GM19238 (cell line): ENCODE results near the gene CTNS.

Experiments used
- DNase-seq: peaks from one replicate; pipeline ENCODE4 v3.0.0; 2011; ENCODE audit warnings: low spot score; ENCODE audit not compliant: insufficient read length

Gene CTNS

GRCh38 chr17:3636154-3636907 is at the start of gene CTNS, which contains the start of gene SHPK:
Gene CTNS, plus strand, starts transcription at chr17:3636760. Its CDS starts 3,447 bp downstream, at chr17:3640207.
Gene SHPK, minus strand, starts transcription at chr17:3636250. Its CDS starts 31 bp downstream, at chr17:3636219.
- DNase-seq = peak; percentile 99

DNA sequence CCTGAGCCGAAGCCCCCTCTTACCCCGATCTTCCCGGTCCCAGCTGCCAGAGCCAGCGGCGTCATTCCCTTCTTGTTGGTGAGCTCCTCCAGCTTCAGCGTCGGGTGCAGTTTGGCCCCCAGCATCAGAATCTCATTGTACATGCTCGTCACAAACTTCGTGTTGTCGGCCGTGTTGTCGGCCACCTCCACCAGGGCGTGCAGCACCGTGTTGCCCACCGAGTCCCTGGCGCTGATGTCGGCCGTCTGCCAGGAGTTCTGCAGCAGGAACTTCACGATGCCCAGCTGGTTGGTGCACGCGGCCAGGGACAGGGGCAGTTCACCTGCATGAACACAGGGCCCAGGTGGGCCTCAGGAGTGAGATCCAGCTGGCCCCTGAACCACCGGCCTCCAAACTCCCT is 46.8 kb upstream of the CTNS start:
- no peak for DNase-seq

DNA sequence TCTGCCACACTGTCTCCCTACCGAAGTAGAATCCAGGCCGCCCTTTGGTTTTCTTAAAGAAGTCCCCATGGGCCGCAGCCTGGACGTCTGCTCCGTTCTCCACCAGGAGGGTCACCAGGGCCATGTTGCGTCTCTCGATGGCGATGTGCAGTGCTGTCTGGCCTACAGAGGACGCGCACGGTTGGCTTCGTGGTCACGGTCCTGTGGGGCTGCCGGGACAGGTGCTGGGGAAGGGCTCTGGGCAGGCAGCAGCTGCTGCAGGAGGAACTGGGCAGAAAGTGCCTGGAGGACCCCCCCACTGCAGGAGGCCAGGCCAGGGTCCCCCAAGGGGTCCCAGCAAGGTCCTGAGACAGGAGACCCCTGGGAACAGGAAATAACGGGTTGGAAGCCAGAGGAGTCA is 46.3 kb upstream of the CTNS start:
- no peak for DNase-seq

DNA sequence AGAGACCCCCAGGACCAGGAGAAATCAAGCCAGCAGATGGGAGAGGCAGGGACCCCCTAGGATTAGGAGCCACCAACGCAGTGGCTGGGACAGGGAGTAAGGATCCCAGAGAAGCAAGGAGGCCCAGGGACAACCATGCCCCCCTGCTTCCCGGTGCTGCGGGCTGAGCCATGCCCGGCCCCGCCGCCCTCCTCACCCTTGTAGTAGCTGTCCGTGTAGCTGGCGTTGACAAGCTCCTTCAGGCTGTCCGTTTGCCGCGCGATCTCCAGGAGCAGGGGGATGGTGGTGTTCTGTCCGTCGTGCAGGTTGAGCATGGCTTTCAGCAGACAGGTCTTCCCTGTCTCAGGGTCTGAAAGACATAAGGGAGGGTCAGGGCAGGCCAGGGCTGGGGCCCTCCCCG is 45.8 kb upstream of the CTNS start:
- no peak for DNase-seq

DNA sequence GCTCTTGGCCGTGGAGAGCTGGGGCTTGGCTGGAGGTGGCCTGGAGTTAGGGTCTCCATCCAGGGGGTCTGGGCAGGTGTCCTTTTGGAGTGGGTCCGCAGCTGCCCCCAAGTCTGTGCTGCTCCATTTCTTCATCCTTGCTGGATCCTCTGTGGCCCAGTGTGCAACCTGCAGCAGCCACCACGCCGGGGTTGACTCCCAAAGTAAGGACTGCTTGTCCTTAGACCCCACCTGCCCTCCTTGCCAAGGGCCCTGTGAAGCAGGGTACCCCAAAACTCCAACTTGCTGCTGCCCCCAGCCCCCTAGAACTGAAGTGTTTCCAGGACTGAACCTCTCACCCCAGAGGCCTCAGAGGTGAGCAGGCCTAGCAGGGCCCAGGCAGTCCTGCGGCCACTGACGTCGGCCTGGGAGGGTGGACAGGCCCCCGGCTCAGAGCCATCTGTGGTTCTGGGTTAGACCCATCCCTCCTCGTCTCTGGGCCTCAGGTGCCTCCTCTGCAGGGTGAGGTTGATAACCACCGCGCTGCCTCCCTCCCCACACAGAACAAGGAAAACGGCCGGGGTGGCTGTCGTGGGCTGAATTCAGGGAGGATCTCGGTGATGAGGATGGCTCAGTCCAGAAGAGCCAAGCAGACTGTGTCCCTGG is 44.2 kb upstream of the CTNS start:
- no peak for DNase-seq

- DNase-seq = no peak
Measured at GRCh38 chr17:3593384-3593783, 43.2 kb upstream of the CTNS start.

DNA sequence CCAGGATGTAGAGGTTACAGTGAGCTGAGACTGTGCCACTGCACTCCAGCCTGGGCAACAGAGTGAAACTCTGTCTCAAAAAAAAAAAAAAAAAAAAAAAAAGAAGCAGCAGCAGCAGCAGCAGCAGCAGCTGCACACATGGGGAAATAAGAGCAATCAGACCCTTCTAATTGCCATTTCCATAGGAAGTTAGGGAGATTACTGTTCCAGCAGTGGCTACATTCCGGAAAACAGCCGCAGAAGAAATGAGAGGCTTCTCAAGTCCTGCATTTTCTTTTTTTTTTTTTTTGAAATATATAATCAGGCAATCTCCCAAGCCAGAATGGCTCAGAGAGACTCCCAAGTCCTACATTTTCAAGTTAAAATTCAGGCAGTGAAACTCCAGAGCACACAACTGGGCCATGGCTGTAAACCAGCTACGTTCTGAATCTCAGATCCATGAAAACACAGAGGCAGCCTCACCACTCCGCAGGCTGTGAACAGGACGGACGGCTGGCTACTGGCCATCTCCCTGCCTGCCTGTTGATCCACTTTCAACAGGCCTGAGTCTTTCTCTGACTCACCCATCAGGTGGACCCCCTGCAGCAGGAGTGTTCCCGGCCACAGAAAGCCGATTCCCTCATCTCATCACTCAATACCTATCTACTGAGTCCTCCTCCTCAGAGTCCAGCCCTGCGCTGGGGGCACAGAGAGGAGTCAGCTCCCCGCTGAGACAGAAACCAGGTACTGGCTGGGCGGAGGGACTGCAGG is 42.3 kb upstream of the CTNS start:
- DNase-seq = no peak

DNA sequence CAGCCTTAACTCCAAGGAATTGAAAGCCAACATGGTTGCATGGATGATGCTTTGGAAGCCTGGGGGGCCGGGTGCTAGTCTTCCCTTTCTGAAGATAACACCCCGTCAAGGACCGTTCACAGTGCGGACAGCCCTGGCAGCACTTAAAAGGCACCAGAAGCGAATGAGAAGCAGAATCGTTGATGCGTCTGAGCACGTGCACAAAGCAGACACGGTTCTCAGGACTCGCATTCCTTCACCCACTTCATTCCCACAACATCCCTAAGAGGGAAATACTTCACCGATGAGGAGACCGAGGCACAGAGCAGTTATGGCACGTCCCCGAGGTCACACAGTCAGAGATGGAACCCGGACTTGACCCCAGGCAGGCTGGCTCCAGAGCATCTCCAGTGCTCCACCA is 41.6 kb upstream of the CTNS start:
- DNase-seq = no peak

DNA sequence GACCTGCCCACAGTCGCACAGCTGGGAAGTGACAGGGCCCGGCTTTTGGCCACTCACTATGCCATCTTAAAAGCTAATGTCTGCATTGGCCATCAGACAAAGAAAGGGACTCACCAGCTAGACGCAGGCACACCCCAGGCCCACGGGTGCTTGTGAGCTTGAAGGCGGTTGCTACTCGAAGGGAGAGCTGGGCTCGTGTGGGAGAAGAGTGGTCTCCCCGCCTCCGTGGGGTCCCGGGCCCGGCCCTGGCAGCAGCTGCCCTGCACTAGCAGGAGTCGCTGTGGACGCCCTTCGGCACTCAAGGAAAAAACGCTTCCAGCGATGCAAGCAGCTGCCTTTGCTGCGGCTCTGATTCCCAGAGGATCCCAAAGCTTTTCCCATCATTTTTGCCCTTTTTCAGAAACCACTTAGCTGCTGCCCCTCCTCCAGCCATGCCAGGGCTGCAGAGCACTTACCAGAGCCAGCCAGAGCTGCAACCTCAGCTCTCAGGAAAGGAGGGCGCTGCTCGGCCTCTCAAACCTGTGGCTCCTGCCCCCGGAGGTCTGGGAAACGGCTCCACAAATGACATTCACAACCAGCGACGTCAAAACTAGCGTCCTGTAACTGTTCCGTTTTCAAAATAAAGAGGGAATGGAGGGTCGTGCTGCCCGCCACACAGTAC is 39.6 kb upstream of the CTNS start:
- DNase-seq = no peak

DNA sequence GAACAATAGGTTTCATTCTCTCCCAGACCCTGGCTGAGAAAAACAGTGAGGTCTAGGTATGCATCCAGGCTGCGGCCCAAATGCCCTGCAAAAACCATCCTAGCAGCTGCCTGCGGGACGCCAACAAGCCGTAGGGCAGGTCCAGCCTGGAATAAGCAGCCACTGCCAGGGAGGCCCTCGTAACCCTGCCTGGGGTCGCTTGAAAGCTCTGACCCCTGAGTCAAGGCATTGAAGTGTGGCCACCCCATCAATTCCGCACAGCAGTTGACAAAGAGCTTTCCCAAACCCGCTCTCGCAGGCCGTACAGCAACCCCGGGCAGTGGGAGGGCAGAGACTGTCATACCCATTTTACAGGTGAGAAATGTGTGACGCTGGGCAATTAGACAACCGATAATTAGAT is 38.5 kb upstream of the CTNS start:
- DNase-seq = no peak

- no peak for DNase-seq
Measured at GRCh38 chr17:3600529-3601205, 35.9 kb upstream of the CTNS start.

GRCh38 chr17:3602499-3602898 is 34.1 kb upstream of the CTNS start:
- DNase-seq = no peak

GRCh38 chr17:3603119-3603869 is 33.3 kb upstream of the CTNS start:
- no peak for DNase-seq

DNA sequence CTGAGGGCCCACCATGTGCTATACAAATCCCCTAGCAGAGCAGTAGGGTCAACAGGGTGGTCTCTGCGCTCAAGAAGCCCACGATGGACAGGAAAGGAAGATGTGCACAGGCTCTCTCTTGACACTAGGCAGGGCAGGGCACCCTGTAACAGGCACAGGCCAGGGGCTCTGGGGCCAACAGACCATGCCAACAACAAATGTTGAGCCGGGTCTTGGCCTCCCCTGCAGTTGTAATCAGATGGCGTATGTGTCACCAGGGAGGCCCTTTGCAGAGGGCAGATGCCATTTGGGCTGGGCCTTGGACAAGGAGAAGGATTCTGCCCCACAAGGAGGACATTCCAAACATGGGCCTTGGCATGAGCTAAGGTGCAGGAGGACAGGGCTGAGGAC is 32.7 kb upstream of the CTNS start:
- no peak for DNase-seq

GRCh38 chr17:3609689-3610088 is 26.9 kb upstream of the CTNS start:
- DNase-seq = no peak

DNA sequence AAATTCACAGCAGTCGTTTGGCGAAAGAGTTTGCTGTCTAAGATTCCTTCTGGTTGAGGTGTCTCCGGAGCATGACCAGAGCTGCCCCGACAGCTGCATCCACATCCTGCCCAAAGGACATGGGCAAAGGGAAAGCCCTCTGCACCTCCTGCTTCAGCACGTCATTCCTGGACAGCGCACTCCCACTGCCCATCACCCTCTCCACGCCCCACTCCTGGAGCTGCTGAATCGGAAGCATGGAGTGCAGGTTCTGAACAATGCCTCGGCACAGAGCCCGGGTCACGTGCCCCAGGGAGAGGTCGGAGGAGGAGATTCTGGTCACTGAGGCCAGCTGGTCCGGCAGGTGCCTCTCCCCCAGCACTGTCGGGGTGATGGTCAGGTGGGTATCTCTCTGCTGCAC is 26.0 kb upstream of the CTNS start:
- no peak for DNase-seq

DNA sequence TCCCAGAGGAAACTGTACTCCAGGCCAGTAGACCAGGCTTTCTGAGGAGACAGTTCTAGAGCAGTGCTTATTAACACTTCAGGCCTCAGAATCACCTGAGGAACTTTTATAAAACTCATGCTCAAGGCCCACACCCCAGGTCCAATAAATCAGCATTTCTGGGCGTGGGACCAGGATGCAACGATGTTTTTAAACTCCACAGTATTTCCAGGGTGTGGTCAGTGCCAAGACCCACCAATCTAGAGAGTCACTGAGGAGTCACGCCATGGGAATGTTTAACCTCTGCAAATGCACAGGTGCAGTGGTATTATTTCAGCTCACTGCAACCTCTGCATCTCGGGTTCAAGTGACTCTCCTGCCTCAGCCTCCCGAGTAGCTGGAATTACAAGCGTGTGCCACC is 23.4 kb upstream of the CTNS start:
- no peak for DNase-seq

DNA sequence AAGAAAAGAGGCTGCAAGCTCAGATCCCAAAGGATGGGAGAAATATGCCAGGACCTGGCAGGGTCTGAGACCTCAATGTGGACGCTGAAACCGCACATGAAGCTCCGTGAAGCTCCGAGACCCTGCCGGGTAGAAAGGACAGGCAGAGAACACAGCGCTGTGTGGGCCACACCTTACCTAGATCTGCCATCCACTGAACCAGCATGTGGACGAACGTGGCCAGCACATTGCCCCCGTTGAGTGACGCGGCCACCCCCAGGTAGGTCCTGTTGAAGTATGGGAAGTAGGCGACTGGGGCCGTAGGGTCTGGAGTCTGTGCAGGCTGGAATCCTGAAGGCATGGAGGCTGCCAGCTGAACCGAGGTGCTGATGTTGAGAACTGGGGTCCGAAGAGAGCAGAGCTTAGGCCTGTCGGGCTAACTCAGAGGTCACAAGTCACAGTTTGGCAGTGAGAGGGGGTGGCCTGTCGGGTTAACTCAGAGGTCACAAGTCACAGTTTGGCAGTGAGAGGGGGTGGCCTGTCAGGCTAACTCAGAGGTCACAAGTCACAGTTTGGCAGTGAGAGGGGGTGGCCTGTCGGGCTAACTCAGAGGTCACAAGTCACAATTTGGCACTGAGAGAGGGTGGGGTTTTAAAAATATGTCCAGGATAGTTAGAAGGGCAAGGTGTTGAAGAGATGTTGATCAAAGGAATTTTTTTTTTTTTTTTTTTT is 21.2 kb upstream of the CTNS start:
- no peak for DNase-seq

- DNase-seq = no peak
Measured at GRCh38 chr17:3621146-3621720, 15.3 kb upstream of the CTNS start.
